ENCODE measurements around the gene LRRC72.
"Not testable (repeated sequence)": the region's sequence is repeated elsewhere in the genome, so short reads cannot be mapped to it uniquely, and the experiment has no call there.

LRRC72 gene

GRCh38 chr7:16512097-16512496 is 14.5 kb upstream of the LRRC72 start:
- Mint-ChIP-seq H3K4me3 (no peak overlapping the region), H3K27ac (no peak overlapping the region), H3K9me3 (no peaks in the 10 kb centered on the region), H3K4me1 (ENCODE audit: low read depth) (no peaks in the 10 kb centered on the region), H3K36me3 (ENCODE audit: low read depth) (no peaks in the 10 kb centered on the region), H3K27me3 (no peaks in the 10 kb centered on the region)

DNA sequence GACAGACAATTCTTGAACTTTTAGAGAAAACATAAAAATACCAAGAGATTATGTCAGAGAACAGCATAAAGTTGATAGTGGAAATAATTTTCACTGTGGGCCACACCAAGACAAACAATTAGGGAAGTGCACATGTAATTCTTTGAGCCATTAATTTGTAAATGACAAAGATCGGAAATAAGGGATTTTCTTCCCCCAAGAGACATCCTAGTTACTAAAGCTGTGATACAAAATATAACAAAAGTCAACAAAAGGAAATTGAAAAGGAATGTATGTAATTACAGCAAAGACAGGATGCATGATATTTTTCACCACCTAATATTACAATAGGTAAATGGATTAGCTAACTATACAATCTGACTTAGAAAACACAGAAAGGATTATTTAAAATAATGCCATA is 12.4 kb upstream of the LRRC72 start:
- H3K36me3 Mint-ChIP-seq (ENCODE audit: low read depth) = no peaks in the 10 kb centered on the region
- peaks cover 6% of the 10 kb centered on the region for H3K27me3 Mint-ChIP-seq
- no peaks in the 10 kb centered on the region for H3K9me3 Mint-ChIP-seq
- no peak overlapping the region for H3K27ac Mint-ChIP-seq
- H3K4me3 Mint-ChIP-seq = no peak overlapping the region
- no peaks in the 10 kb centered on the region for H3K4me1 Mint-ChIP-seq (ENCODE audit: low read depth)

DNA sequence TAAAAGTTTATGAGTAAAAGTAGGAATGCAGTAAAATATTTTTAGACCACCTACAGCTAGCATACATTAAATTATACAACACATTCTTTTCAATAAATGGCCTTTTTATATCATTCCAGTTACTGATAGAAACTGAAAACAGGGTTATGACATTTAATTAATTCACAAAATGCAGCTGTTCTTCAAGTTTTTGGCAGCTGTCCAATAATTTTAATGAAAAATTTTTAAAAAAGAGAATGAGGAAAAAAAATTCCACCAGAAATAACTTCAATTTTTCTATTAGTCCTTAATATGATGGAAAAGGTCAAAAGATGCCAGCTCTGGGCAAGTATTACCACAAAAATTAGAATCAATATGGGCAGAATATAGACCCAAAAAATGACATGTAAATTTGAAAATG is 11.9 kb upstream of the LRRC72 start:
- H3K36me3 Mint-ChIP-seq (ENCODE audit: low read depth) = no peaks in the 10 kb centered on the region
- no peaks in the 10 kb centered on the region for H3K9me3 Mint-ChIP-seq
- peaks cover 6% of the 10 kb centered on the region for H3K27me3 Mint-ChIP-seq
- H3K4me3 Mint-ChIP-seq = no peak overlapping the region
- no peaks in the 10 kb centered on the region for H3K4me1 Mint-ChIP-seq (ENCODE audit: low read depth)
- no peak overlapping the region for H3K27ac Mint-ChIP-seq

- Mint-ChIP-seq H3K4me1 (ENCODE audit: low read depth) (no peaks in the 10 kb centered on the region), H3K9me3 (no peaks in the 10 kb centered on the region), H3K4me3 (no peak overlapping the region), H3K27ac (no peak overlapping the region), H3K27me3 (peaks cover 6% of the 10 kb centered on the region), H3K36me3 (ENCODE audit: low read depth) (no peaks in the 10 kb centered on the region)
Measured at GRCh38 chr7:16515785-16516685, 10.6 kb upstream of the LRRC72 start.

DNA sequence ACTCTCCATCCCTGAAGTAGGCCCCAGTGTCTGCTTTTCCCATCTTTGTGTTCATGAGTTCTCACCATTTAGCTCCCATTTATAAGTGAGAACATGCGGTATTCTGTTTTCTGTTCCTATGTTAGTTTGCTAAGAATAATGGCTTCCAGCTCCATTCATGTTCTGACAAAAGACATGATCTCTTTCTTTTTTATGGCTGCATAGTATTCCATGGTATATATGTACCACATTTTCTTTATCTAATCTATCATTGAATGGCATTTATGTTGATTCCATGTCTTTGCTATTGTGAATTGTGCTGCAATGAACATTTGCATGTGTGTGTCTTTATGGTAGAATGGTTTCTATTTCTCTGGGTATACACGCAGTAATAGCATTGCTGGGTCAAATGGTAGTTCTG is 6.6 kb upstream of the LRRC72 start:
- peaks cover 14% of the 10 kb centered on the region for H3K27me3 Mint-ChIP-seq
- not testable (repeated sequence) for H3K36me3 Mint-ChIP-seq (ENCODE audit: low read depth)

GRCh38 chr7:16524332-16524731 is 2.3 kb upstream of the LRRC72 start:
- H3K4me1 Mint-ChIP-seq (ENCODE audit: low read depth) = no peaks in the 10 kb centered on the region
- H3K27me3 Mint-ChIP-seq = peaks cover 8% of the 10 kb centered on the region
- H3K4me3 Mint-ChIP-seq = no peak overlapping the region
- H3K27ac Mint-ChIP-seq = no peak overlapping the region
- H3K36me3 Mint-ChIP-seq (ENCODE audit: low read depth) = no peaks in the 10 kb centered on the region
- no peaks in the 10 kb centered on the region for H3K9me3 Mint-ChIP-seq

More for the DNA sequence above, 6.6 kb upstream of the LRRC72 start:
- H3K9me3 Mint-ChIP-seq; H3K4me1 Mint-ChIP-seq (ENCODE audit: low read depth); H3K4me3 Mint-ChIP-seq; H3K27ac Mint-ChIP-seq: not testable (repeated sequence)

DNA sequence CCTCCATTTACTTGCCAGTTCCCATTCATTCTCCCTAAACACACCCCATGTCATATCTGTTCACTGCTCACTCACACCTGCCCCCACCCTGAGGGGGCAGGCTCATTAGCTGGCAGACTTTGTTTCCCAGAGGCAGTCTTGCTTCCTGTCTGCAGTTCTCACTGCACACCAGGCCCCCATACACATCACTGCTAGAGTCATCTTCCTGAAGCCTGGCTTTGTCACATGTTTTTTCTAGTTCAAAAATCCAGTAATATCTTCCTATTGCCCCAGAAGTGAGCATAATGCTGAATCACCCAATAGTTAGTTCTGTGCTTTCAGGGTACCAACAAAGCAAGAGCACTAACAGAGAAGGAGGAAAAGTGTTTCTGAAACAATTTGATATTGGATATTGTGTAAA is 1.9 kb downstream of the LRRC72 start:
- Mint-ChIP-seq H3K36me3 (ENCODE audit: low read depth) (no peaks in the 10 kb centered on the region), H3K27me3 (no peaks in the 10 kb centered on the region), H3K27ac (no peak overlapping the region), H3K9me3 (no peaks in the 10 kb centered on the region), H3K4me1 (ENCODE audit: low read depth) (no peaks in the 10 kb centered on the region), H3K4me3 (no peak overlapping the region)

DNA sequence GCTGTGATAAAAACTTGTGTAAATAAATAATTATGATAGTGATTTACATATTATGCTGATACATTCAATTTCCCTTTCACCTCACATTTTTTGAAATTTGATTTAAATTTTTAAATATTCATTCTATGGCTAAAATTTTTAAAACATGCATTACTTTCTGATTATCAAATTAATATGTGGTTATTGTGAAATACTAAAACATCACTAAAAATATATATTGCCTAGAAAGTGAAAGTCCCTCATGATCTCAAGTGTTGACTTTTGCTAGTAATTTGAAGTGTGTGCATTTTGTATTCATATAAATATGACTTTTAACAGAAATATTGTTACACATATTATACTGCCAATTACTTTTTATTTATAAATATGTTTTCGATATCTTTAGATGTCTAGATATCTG is 3.1 kb downstream of the LRRC72 start:
- no peak overlapping the region for H3K27ac Mint-ChIP-seq
- no peak overlapping the region for H3K4me3 Mint-ChIP-seq
- no peaks in the 10 kb centered on the region for H3K4me1 Mint-ChIP-seq (ENCODE audit: low read depth)
- no peaks in the 10 kb centered on the region for H3K27me3 Mint-ChIP-seq
- H3K9me3 Mint-ChIP-seq = no peaks in the 10 kb centered on the region
- H3K36me3 Mint-ChIP-seq (ENCODE audit: low read depth) = no peaks in the 10 kb centered on the region

GRCh38 chr7:16531707-16532106 is 5.1 kb downstream of the LRRC72 start:
- no peaks in the 10 kb centered on the region for H3K4me1 Mint-ChIP-seq (ENCODE audit: low read depth)
- H3K27ac Mint-ChIP-seq = no peak overlapping the region
- no peaks in the 10 kb centered on the region for H3K36me3 Mint-ChIP-seq (ENCODE audit: low read depth)
- H3K9me3 Mint-ChIP-seq = no peaks in the 10 kb centered on the region
- no peak overlapping the region for H3K4me3 Mint-ChIP-seq
- no peaks in the 10 kb centered on the region for H3K27me3 Mint-ChIP-seq

- H3K9me3 Mint-ChIP-seq = no peaks in the 10 kb centered on the region
- no peak overlapping the region for H3K4me3 Mint-ChIP-seq
- no peak overlapping the region for H3K27ac Mint-ChIP-seq
- no peaks in the 10 kb centered on the region for H3K36me3 Mint-ChIP-seq (ENCODE audit: low read depth)
- H3K27me3 Mint-ChIP-seq = no peaks in the 10 kb centered on the region
- H3K4me1 Mint-ChIP-seq (ENCODE audit: low read depth) = no peaks in the 10 kb centered on the region
Measured at GRCh38 chr7:16532272-16532671, 5.6 kb downstream of the LRRC72 start.

- Mint-ChIP-seq H3K27me3 (no peaks in the 10 kb centered on the region), H3K4me1 (ENCODE audit: low read depth) (no peaks in the 10 kb centered on the region), H3K4me3 (no peak overlapping the region), H3K27ac (no peak overlapping the region), H3K9me3 (no peaks in the 10 kb centered on the region), H3K36me3 (ENCODE audit: low read depth) (no peaks in the 10 kb centered on the region)
Measured at GRCh38 chr7:16535500-16535899, 8.9 kb downstream of the LRRC72 start.

DNA sequence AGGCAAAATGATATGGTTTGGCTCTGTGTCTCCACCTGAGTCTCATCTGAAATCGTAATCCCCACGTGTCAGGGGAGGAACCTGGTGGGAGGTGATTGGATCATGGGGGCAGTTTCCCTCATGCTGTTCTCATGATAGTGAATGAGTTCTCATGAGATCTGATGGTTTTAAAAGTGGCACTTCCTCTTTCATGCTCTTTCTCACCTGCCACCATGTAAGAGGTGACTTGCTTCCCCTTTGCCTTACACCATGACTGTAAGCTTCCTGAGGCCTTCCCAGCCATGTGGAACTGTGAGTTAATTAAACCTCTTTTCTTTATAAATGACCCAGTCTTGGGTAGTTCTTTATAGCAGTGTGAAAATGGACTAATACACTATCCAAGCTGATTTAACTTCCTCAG is 13.9 kb downstream of the LRRC72 start:
- H3K9me3 Mint-ChIP-seq; H3K36me3 Mint-ChIP-seq (ENCODE audit: low read depth); H3K27ac Mint-ChIP-seq; H3K27me3 Mint-ChIP-seq; H3K4me3 Mint-ChIP-seq; H3K4me1 Mint-ChIP-seq (ENCODE audit: low read depth): not testable (repeated sequence)

DNA sequence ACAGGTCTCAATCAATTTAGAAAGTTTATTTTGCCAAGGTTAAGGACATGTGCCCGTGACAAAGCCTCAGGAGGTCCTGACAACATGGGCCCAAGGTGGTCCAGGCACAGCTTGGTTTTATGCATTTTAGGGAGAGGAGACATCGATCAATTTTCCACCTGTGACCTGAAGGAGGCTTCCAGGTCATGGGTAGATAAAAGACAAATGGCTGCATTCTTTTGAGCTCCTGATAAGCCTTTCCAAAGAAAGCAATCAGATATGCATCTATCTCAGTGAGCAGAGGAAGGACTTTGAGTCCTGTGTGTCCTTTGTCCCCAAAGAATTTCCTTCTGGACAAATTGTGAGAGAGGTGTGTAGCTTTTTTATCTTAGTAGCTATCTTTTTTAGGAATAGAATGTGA is 15.8 kb downstream of the LRRC72 start:
- no peaks in the 10 kb centered on the region for H3K27me3 Mint-ChIP-seq
- no peaks in the 10 kb centered on the region for H3K36me3 Mint-ChIP-seq (ENCODE audit: low read depth)
- no peak overlapping the region for H3K4me3 Mint-ChIP-seq
- no peak overlapping the region for H3K27ac Mint-ChIP-seq
- no peaks in the 10 kb centered on the region for H3K4me1 Mint-ChIP-seq (ENCODE audit: low read depth)
- no peaks in the 10 kb centered on the region for H3K9me3 Mint-ChIP-seq

DNA sequence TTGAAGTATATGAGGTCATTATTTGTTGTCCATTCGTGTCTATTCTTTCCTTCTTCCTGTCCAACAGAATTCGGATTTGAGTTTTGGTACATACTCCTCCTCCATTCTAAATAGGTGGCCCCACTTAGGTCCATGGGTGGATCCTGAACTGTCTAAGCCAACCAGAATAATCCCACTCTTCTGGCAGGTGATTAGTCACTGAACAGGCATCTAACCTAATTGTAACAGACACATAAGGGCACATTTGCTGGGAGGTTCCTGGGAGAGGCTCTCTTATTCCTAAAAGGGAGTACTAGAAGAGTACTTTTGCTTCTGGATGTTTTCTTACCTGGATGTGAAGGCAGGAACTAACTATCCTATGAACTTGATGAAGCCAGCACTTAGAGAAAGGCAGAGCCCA is 16.8 kb downstream of the LRRC72 start:
- no peak overlapping the region for H3K27ac Mint-ChIP-seq
- H3K4me3 Mint-ChIP-seq = no peak overlapping the region
- H3K27me3 Mint-ChIP-seq = no peaks in the 10 kb centered on the region
- H3K36me3 Mint-ChIP-seq (ENCODE audit: low read depth) = no peaks in the 10 kb centered on the region
- H3K4me1 Mint-ChIP-seq (ENCODE audit: low read depth) = no peaks in the 10 kb centered on the region
- H3K9me3 Mint-ChIP-seq = no peaks in the 10 kb centered on the region

- no peaks in the 10 kb centered on the region for H3K9me3 Mint-ChIP-seq
- no peak overlapping the region for H3K27ac Mint-ChIP-seq
- H3K4me3 Mint-ChIP-seq = no peak overlapping the region
- no peaks in the 10 kb centered on the region for H3K36me3 Mint-ChIP-seq (ENCODE audit: low read depth)
- no peaks in the 10 kb centered on the region for H3K27me3 Mint-ChIP-seq
- H3K4me1 Mint-ChIP-seq (ENCODE audit: low read depth) = no peaks in the 10 kb centered on the region
Measured at GRCh38 chr7:16546921-16547505, 20.4 kb downstream of the LRRC72 start.

DNA sequence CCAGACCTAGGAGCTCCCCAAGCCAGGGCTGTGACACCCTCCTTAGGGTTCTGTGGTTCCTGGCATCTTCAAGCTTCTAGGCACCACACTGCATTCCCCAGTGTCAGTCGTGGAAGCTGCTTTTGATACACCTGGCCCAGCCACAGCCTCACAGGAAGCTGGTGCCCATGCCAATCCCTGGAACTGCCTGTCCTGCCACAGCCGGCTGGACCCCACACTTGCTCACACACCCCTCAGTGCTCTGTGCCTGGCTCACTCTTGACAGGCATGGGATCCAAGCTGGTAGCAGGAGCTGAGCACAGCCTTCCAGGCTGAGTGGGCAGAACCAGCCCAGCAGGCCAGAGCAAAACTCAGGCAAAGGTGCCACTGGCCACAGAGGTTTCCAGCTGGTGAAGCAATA is 21.8 kb downstream of the LRRC72 start:
- Mint-ChIP-seq H3K4me1 (ENCODE audit: low read depth) (no peaks in the 10 kb centered on the region), H3K27me3 (no peaks in the 10 kb centered on the region), H3K27ac (no peak overlapping the region), H3K9me3 (no peaks in the 10 kb centered on the region), H3K36me3 (ENCODE audit: low read depth) (no peaks in the 10 kb centered on the region), H3K4me3 (no peak overlapping the region)
